Measurements from ENCODE around the gene ADAMTSL1. TPM values are rescaled to one million over a fixed set of nuclear protein-coding genes. Genes with fewer than 3 reads are reported as not detected.

ADAMTSL1 gene
- total RNA-seq, 1 experiment from 2014 or later = not detected

DNA sequence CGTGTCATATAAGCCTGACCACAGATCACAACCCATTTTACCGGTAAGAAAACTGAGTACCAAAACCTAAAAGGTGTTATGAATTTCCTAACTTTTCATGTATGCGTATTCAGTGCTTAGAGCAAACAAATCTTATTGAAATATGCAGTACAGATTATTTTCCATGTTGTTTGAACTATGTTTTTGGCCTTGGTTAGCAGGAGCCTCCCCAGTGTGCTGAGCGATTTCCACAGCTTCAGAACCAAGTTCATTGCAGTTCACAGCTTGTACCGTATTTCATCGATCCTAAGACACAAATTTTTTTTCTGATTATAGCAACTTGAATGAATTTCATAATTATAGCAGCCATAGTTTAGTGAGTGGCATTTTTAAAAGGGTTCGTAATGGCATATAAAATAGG, 13.7 kb downstream of the ADAMTSL1 start:
- H3K36me3 ChIP-seq (ENCODE audit: control insufficient read depth, insufficient read depth, low read length) = no peaks in the 10 kb centered on the region
- no peaks in the 10 kb centered on the region for H3K4me1 ChIP-seq (ENCODE audit: control insufficient read depth, insufficient read depth, low read length)
- no peak overlapping the region for H3K4me3 ChIP-seq (ENCODE audit: low read depth in 2 of 2, low read length in 2 of 2)
- no TSS peak for BruUV-seq (replicated peaks)
- H3K27me3 ChIP-seq (ENCODE audit: control insufficient read depth, insufficient read depth, low read length) = no peaks in the 10 kb centered on the region
- H3K27ac ChIP-seq (ENCODE audit: low read length) = no peak overlapping the region
- ATAC-seq (no peak), DNase-seq (ENCODE audit: low read depth, low spot score) (no peak)
- ChIA-PET CTCF (no interaction called here), POLR2A (no interaction called here)
- TF ChIP-seq POLR2AphosphoS5 (IDR thresholded peaks at IDR 0.05; ENCODE audit: low read depth, low read length) (no peak), CTCF (IDR thresholded peaks at IDR 0.05) (no peak), TCF7L2 (IDR thresholded peaks at IDR 0.05; ENCODE audit: low read depth, low read length) (no peak), SIN3A (IDR thresholded peaks at IDR 0.05; ENCODE audit: borderline replicate concordance, insufficient read depth, low read depth, low read length) (no peak)
- intact Hi-C loops (cut with micrococcal nuclease; ENCODE audit: unreplicated experiment) (no loop called here), in situ Hi-C loops (cut with HindIII; ENCODE audit: low pct_unique_long_range_greater_than_20kb, low sequenced_read_pairs) (no loop called here)
- H3K9me3 ChIP-seq (ENCODE audit: control insufficient read depth, insufficient read depth, low read depth, low read length) = no peaks in the 10 kb centered on the region

GRCh38 chr9:18488886-18489285, 14.9 kb downstream of the ADAMTSL1 start:
- in situ Hi-C loops (cut with HindIII; ENCODE audit: low pct_unique_long_range_greater_than_20kb, low sequenced_read_pairs) = no loop called here
- no peaks in the 10 kb centered on the region for H3K4me1 ChIP-seq (ENCODE audit: control insufficient read depth, insufficient read depth, low read length)
- BruUV-seq (replicated peaks) = no TSS peak
- H3K4me3 ChIP-seq (ENCODE audit: low read depth in 2 of 2, low read length in 2 of 2) = no peak overlapping the region
- DNase-seq (ENCODE audit: low read depth, low spot score) = no peak
- ChIA-PET CTCF (no interaction called here), POLR2A (no interaction called here)
- no peaks in the 10 kb centered on the region for H3K36me3 ChIP-seq (ENCODE audit: control insufficient read depth, insufficient read depth, low read length)
- H3K9me3 ChIP-seq (ENCODE audit: control insufficient read depth, insufficient read depth, low read depth, low read length) = no peaks in the 10 kb centered on the region
- intact Hi-C loops (cut with micrococcal nuclease; ENCODE audit: unreplicated experiment) = no loop called here
- TF ChIP-seq CTCF (IDR thresholded peaks at IDR 0.05) = no peak
- no peak for TF ChIP-seq TCF7L2 (IDR thresholded peaks at IDR 0.05; ENCODE audit: low read depth, low read length)
- no peak for TF ChIP-seq POLR2AphosphoS5 (IDR thresholded peaks at IDR 0.05; ENCODE audit: low read depth, low read length)
- TF ChIP-seq, protein P1, sequence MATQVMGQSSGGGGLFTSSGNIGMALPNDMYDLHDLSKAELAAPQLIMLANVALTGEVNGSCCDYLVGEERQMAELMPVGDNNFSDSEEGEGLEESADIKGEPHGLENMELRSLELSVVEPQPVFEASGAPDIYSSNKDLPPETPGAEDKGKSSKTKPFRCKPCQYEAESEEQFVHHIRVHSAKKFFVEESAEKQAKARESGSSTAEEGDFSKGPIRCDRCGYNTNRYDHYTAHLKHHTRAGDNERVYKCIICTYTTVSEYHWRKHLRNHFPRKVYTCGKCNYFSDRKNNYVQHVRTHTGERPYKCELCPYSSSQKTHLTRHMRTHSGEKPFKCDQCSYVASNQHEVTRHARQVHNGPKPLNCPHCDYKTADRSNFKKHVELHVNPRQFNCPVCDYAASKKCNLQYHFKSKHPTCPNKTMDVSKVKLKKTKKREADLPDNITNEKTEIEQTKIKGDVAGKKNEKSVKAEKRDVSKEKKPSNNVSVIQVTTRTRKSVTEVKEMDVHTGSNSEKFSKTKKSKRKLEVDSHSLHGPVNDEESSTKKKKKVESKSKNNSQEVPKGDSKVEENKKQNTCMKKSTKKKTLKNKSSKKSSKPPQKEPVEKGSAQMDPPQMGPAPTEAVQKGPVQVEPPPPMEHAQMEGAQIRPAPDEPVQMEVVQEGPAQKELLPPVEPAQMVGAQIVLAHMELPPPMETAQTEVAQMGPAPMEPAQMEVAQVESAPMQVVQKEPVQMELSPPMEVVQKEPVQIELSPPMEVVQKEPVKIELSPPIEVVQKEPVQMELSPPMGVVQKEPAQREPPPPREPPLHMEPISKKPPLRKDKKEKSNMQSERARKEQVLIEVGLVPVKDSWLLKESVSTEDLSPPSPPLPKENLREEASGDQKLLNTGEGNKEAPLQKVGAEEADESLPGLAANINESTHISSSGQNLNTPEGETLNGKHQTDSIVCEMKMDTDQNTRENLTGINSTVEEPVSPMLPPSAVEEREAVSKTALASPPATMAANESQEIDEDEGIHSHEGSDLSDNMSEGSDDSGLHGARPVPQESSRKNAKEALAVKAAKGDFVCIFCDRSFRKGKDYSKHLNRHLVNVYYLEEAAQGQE (IDR thresholded peaks at IDR 0.05; ENCODE audit: insufficient read depth in 1 of 2, low read depth in 2 of 2, low read length in 1 of 2) = no peak
- TF ChIP-seq SIN3A (IDR thresholded peaks at IDR 0.05; ENCODE audit: borderline replicate concordance, insufficient read depth, low read depth, low read length) = no peak
- H3K27me3 ChIP-seq (ENCODE audit: control insufficient read depth, insufficient read depth, low read length) = no peaks in the 10 kb centered on the region
- no peak for ATAC-seq
- no peak overlapping the region for H3K27ac ChIP-seq (ENCODE audit: low read length)

Data from Panc1 (cell line).